OCI-LY7 (cell line): Measurements from ENCODE around the gene FUT2. TPM values are rescaled to one million over a fixed set of nuclear protein-coding genes. Genes with fewer than 3 reads are reported as not detected.
"Not testable (repeated sequence)": the region's sequence is repeated elsewhere in the genome, so short reads cannot be mapped to it uniquely, and the experiment has no call there.

Source experiments
- BruUV-seq: library from RNA; stranded (reverse); fragments of 400-500 nt; replicated peaks from 2 replicates; lab custom pipeline; 2021; lab: Mats Ljungman, UMichigan
- CTCF ChIA-PET: fragments of 300-600 bp; sonication (Branson Sonifier 250); formaldehyde crosslinking; loops from one replicate; lab custom pipeline; 2022; ENCODE audit warnings: antibody characterized with exemption; ENCODE audit not compliant: unreplicated experiment; lab: Charles Lee
- POLR2A ChIA-PET: fragments of 300-600 bp; sonication (Branson Sonifier 250); formaldehyde crosslinking; loops from one replicate; lab custom pipeline; 2022; ENCODE audit warnings: antibody characterized with exemption; lab: Charles Lee
- DNase-seq: peaks from one replicate; pipeline ENCODE4 v3.0.0-alpha.2; 2015; ENCODE audit warnings: low spot score
- H2AFZ ChIP-seq: fragments of 200-600 bp; sonication (generic), shearing (Covaris generic); 2 replicates; pipeline ENCODE4 v1.6.1; 2014; ENCODE audit warnings: mild to moderate bottlenecking, antibody characterized with exemption, low read length, moderate library complexity
- H3K27ac ChIP-seq: fragments of 200-600 bp; sonication (generic); 2 replicates; pipeline ENCODE4 v1.5.1; 2014; ENCODE audit warnings: mixed run types, low read depth, mild to moderate bottlenecking, moderate library complexity, low read length, inconsistent platforms; ENCODE audit not compliant: poor library complexity, severe bottlenecking
- H3K36me3 ChIP-seq: fragments of 200-600 bp; sonication (generic); 2 replicates; pipeline ENCODE4 v1.6.1; 2014; ENCODE audit warnings: mild to moderate bottlenecking, antibody characterized with exemption, low read length, moderate library complexity, mixed read lengths; ENCODE audit not compliant: insufficient read depth
- H3K4me1 ChIP-seq: fragments of 200-600 bp; sonication (generic); 2 replicates; pipeline ENCODE4 v1.5.1; 2014; ENCODE audit warnings: mild to moderate bottlenecking, low read length; ENCODE audit not compliant: insufficient read depth, poor library complexity, severe bottlenecking
- H3K4me2 ChIP-seq: fragments of 200-600 bp; sonication (generic); 2 replicates; pipeline ENCODE4 v1.6.1; 2014; ENCODE audit warnings: mild to moderate bottlenecking, low read length
- H3K4me3 ChIP-seq: fragments of 200-600 bp; sonication (generic); 2 replicates; pipeline ENCODE4 v1.5.1; 2014; ENCODE audit warnings: mild to moderate bottlenecking, low read depth, low read length; ENCODE audit not compliant: poor library complexity, severe bottlenecking
- H3K79me2 ChIP-seq: fragments of 200-600 bp; sonication (generic); 2 replicates; pipeline ENCODE4 v1.6.1; 2016; ENCODE audit warnings: low read depth, mild to moderate bottlenecking, low read length, moderate library complexity, mixed read lengths; ENCODE audit not compliant: insufficient read depth
- H3K9me2 ChIP-seq: fragments of 200-600 bp; sonication (generic); 2 replicates; pipeline ENCODE4 v1.6.1; 2016; ENCODE audit warnings: mild to moderate bottlenecking, low read length, mixed read lengths; ENCODE audit not compliant: insufficient read depth
- H3K9me3 ChIP-seq: fragments of 200-600 bp; sonication (generic); 2 replicates; pipeline ENCODE4 v1.6.1; 2014; ENCODE audit warnings: mild to moderate bottlenecking, mixed run types, low read length, mixed read lengths
- H4K20me1 ChIP-seq: fragments of 200-600 bp; sonication (generic); 2 replicates; pipeline ENCODE4 v1.6.1; 2014; ENCODE audit warnings: mild to moderate bottlenecking, antibody characterized with exemption, low read length, moderate library complexity, mixed read lengths; ENCODE audit not compliant: insufficient read depth
- EZH2phosphoT487 ChIP-seq: fragments of 200-600 bp; sonication (generic); IDR thresholded peaks from 2 replicates; pipeline ENCODE4 v1.6.1; 2018; ENCODE audit warnings: low read depth, borderline replicate concordance, mild to moderate bottlenecking, mixed run types, antibody characterized with exemption, low read length, moderate library complexity, mixed read lengths
- intact Hi-C: fragments of 100-400 bp; cut with micrococcal nuclease; formaldehyde crosslinking; loops from one replicate; pipeline ENCODE4 v1.10.0; 2022; ENCODE audit not compliant: unreplicated experiment
- total RNA-seq, 2 experiments: library from RNA; depleted of rRNA in 1 of 2; stranded (reverse); fragments of >200 nt in 1 of 2; shearing (Covaris generic) in 1 of 2; gene quantifications; 2 replicates each; pipeline ENCODE4 v1.2.3, GENCODE V29; 2014 to 2022
- TF ChIP-seq, protein P1 (sequence below): fragments of 200-600 bp; sonication (generic); conservative IDR thresholded peaks from 2 replicates; pipeline ENCODE4 v1.5.1; 2014; ENCODE audit warnings: mild to moderate bottlenecking, antibody characterized with exemption, low read length, moderate library complexity, mixed read lengths

Gene FUT2
- total RNA-seq, 2 experiments from 2014 or later = not detected

DNA sequence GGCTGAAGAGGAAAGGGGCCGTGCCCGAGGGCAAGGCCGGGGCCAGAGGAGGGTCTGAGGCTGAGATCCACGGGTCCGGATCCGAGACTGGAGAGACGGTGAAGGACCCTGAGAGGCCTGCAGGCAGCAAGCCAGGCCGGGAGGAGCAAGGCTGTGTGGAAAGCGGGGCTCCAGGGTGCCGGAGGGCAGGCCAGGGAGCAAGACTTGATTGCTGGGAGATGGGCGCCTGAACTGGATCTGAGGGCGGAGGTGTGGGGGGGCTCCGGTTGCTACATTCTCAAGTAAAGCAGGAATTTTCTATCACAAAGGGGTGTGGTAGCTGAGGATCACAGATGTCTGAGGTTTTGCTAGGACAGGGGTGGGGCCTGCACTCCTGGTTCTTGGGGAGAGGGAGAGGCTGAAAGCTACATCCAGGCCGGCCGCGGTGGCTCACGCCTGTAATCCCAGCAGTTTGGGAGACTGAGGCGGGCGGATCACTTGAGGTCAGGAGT lies 20.0 kb downstream of the FUT2 start:
- peak overlapping the region; percentile 94 for H3K4me2 ChIP-seq
- CTCF ChIA-PET = no interaction called here
- BruUV-seq = no TSS peak

DNA sequence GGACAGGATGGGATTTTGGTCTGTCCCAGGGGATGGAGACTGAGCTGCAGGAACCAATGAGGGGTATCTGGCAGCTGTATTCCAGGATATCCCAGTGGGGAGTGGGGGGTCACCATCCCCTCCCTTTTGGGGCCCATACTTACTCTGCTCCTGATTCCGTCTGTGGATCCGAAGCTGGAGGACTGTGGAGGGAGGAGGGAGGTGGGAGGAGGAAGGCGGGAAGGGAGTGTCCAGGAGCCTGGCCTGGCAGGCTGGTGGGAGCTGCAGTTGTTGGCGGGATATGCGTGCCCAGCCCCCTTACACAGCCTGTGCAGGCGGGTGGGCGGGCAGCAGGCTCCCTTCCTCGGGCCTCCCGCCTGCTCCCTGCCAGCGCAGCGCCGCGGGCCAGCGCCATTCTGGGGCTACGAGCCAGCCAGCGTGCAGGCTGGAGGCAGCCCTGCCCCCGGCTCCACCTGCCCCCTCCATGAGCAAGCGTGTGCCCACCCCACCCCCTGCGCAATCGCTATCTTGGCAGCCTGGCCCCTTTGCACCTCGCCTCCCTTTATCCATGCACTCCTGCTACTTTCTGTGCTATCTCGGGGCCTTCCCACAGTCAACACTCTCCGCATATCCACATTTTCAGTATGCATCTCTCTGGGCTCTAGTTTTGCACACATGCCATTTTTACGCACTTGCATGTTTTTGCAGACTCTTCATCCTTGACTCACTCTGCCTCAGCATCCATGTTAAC lies 21.0 kb downstream of the FUT2 start:
- TF ChIP-seq, protein P1, sequence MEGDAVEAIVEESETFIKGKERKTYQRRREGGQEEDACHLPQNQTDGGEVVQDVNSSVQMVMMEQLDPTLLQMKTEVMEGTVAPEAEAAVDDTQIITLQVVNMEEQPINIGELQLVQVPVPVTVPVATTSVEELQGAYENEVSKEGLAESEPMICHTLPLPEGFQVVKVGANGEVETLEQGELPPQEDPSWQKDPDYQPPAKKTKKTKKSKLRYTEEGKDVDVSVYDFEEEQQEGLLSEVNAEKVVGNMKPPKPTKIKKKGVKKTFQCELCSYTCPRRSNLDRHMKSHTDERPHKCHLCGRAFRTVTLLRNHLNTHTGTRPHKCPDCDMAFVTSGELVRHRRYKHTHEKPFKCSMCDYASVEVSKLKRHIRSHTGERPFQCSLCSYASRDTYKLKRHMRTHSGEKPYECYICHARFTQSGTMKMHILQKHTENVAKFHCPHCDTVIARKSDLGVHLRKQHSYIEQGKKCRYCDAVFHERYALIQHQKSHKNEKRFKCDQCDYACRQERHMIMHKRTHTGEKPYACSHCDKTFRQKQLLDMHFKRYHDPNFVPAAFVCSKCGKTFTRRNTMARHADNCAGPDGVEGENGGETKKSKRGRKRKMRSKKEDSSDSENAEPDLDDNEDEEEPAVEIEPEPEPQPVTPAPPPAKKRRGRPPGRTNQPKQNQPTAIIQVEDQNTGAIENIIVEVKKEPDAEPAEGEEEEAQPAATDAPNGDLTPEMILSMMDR = no peak
- TF ChIP-seq EZH2phosphoT487 = no peak
- no peak overlapping the region for H3K4me3 ChIP-seq
- intact Hi-C loops = no loop called here
- no peak overlapping the region for H3K27ac ChIP-seq
- ChIA-PET POLR2A (interaction anchor here (1.3 kb wide), 1 partner anchor 9 kb away, joined by 6 read pairs; no protein-coding TSS in a partner anchor), CTCF (no interaction called here)
- no peak overlapping the region for H3K4me2 ChIP-seq
- H2AFZ ChIP-seq = no peak overlapping the region
- no peaks in the 10 kb centered on the region for H3K36me3 ChIP-seq
- no peaks in the 10 kb centered on the region for H3K79me2 ChIP-seq
- peaks cover 31% of the 10 kb centered on the region for H3K4me1 ChIP-seq
- no peaks in the 10 kb centered on the region for H3K9me3 ChIP-seq
- no TSS peak for BruUV-seq
- DNase-seq = no peak
- no peaks in the 10 kb centered on the region for H4K20me1 ChIP-seq
- no peaks in the 10 kb centered on the region for H3K9me2 ChIP-seq

More for the DNA sequence above, 20.0 kb downstream of the FUT2 start:
- intact Hi-C loops = loop anchor here (2.0 kb wide), 1 partner anchor 23 kb away; no protein-coding TSS in a partner anchor
- Histone ChIP-seq H3K79me2 (no peaks in the 10 kb centered on the region), H3K4me3 (no peak overlapping the region), H4K20me1 (no peaks in the 10 kb centered on the region), H3K36me3 (no peaks in the 10 kb centered on the region), H3K4me1 (peaks cover 31% of the 10 kb centered on the region), H3K27ac (no peak overlapping the region), H2AFZ (no peak overlapping the region), H3K9me3 (no peaks in the 10 kb centered on the region), H3K9me2 (no peaks in the 10 kb centered on the region)
- DNase-seq = no peak
- POLR2A ChIA-PET = interaction anchor here (1.3 kb wide), 1 partner anchor 10 kb away, joined by 6 read pairs; no protein-coding TSS in a partner anchor
- TF ChIP-seq EZH2phosphoT487 = no peak
- TF ChIP-seq, protein P1 = no peak

DNA sequence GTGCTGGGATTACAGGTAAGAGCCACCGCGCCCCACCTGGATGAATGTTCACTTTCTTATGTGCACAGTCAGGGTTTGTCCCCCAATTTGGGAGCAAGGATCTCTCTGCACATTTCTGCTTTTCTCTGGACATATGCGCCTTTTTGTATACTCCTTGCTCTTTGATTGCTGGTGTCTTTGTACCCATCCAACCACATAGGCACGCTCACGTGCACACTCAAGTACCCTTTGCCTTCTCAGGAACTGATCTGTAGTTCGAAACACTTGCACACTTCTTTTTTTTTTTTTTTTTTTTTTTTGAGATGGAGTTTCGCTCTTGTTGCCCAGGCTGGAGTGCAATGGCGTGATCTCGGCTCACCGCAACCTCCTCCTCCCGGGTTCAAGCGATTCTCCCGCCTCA lies 22.3 kb downstream of the FUT2 start:
- H4K20me1 ChIP-seq, intact Hi-C loops, H3K4me2 ChIP-seq, H3K9me2 ChIP-seq, POLR2A ChIA-PET, H3K4me3 ChIP-seq, H3K79me2 ChIP-seq, DNase-seq, CTCF ChIA-PET, BruUV-seq, H3K27ac ChIP-seq, H3K36me3 ChIP-seq, H3K9me3 ChIP-seq, H2AFZ ChIP-seq: not testable (repeated sequence)
- peaks cover 26% of the 10 kb centered on the region for H3K4me1 ChIP-seq
